K562 (cell line): ENCODE data around the gene CLTC. TPM values are rescaled to one million over a fixed set of nuclear protein-coding genes. Genes with fewer than 3 reads are reported as not detected.

Source experiments
- ATAC-seq: fragments of 200-7000 bp; cut with Tn5 transposase; 3 replicates; pipeline ENCODE4 v1.9.1; 2020; ENCODE audit warnings: moderate library complexity
- BruUV-seq: library from RNA; stranded (reverse); fragments of 400-500 nt; replicated peaks from 2 replicates; lab custom pipeline; 2021; lab: Mats Ljungman, UMichigan
- CTCF ChIA-PET: fragments of 300-600 bp; formaldehyde crosslinking; extraction: SDS; loops from one replicate; lab custom pipeline; 2021; ENCODE audit warnings: low intra/inter-chr PET ratio; lab: Yijun Ruan, JAX
- POLR2A ChIA-PET: fragments of 300-600, 350-650 bp; sonication (Branson Sonifier 250); formaldehyde crosslinking; extraction: SDS; loops from one replicate; lab custom pipeline; 2021; ENCODE audit warnings: antibody characterized with exemption, inconsistent platforms; lab: Yijun Ruan, JAX
- DNase-seq, 4 experiments: peaks; one replicate each; pipeline versions ENCODE4 v3.0.0 to v3.0.0-alpha.2; 2011 to 2018; ENCODE audit warnings: low spot score in 3 of 4, mixed read lengths in 3 of 4; ENCODE audit errors: extremely low read depth in 1 of 4
- FAIRE-seq: peaks from 2 replicates; lab custom pipeline; 2011; peaks lifted over from hg19 to GRCh38; lab: Jason Lieb, UNC
- H2AFZ ChIP-seq: 2 replicates; pipeline ENCODE4 v1.6.0; 2011; ENCODE audit warnings: low read depth, low read length, control low read depth, inconsistent platforms
- H3K27ac ChIP-seq: fragments of 200-600 bp; 3 replicates; pipeline ENCODE4 v1.8.0; 2011; ENCODE audit warnings: low read depth, mild to moderate bottlenecking, control low read depth, inconsistent platforms, low read length, moderate library complexity, mixed read lengths; ENCODE audit errors: extremely low read depth
- H3K27me3 ChIP-seq, 2 experiments: fragments of 300-600 bp in 1 of 2; 2 replicates in 1 of 2; 3 replicates in 1 of 2; pipeline versions ENCODE4 v1.6.0 to v1.8.0; 2011; ENCODE audit warnings: inconsistent platforms in 2 of 2, low read length in 2 of 2, mild to moderate bottlenecking in 1 of 2, mixed read lengths in 1 of 2, moderate library complexity in 1 of 2; ENCODE audit not compliant: control insufficient read depth in 2 of 2, insufficient read depth in 2 of 2
- H3K36me3 ChIP-seq: fragments of 300-600 bp; 3 replicates; pipeline ENCODE4 v1.8.0; 2011; ENCODE audit warnings: mild to moderate bottlenecking, low read length, inconsistent platforms; ENCODE audit not compliant: control insufficient read depth, insufficient read depth
- H3K4me1 ChIP-seq, 2 experiments: fragments of 200-600 bp in 1 of 2; replicated peaks in 1 of 2; 2 replicates in 1 of 2; 3 replicates in 1 of 2; pipeline versions ENCODE4 v1.5.1 to v1.8.0; 2011; ENCODE audit warnings: inconsistent platforms in 2 of 2, low read length in 2 of 2, mild to moderate bottlenecking in 1 of 2, mixed read lengths in 1 of 2, moderate library complexity in 1 of 2; ENCODE audit not compliant: control insufficient read depth in 2 of 2, insufficient read depth in 2 of 2
- H3K4me2 ChIP-seq: 2 replicates; pipeline ENCODE4 v1.6.1; 2011; ENCODE audit warnings: low read length, control low read depth, inconsistent platforms, mixed read lengths; ENCODE audit not compliant: insufficient read depth
- H3K4me3 ChIP-seq: fragments of 200-600 bp; sonication (generic), shearing (Covaris generic); 2 replicates; pipeline ENCODE4 v1.5.1; 2016; ENCODE audit warnings: control low read depth, inconsistent platforms
- H3K79me2 ChIP-seq: fragments of 200-600 bp; 3 replicates; pipeline ENCODE4 v1.8.0; 2011; ENCODE audit warnings: low read length, inconsistent platforms; ENCODE audit not compliant: control insufficient read depth, insufficient read depth
- H3K9ac ChIP-seq, 2 experiments: 2 replicates each; pipeline versions ENCODE4 v1.6.0 to v1.6.1; 2011; ENCODE audit warnings: low read depth in 2 of 2, low read length in 2 of 2, control low read depth in 1 of 2, inconsistent platforms in 1 of 2, mild to moderate bottlenecking in 1 of 2, mixed read lengths in 1 of 2; ENCODE audit not compliant: insufficient read depth in 1 of 2
- H3K9me1 ChIP-seq: one replicate; pipeline ENCODE4 v1.6.0; 2011; ENCODE audit warnings: inconsistent platforms, mild to moderate bottlenecking, low read length, moderate library complexity; ENCODE audit not compliant: control insufficient read depth, insufficient read depth
- H3K9me3 ChIP-seq: replicated peaks from 2 replicates; pipeline ENCODE4 v1.5.1; 2011; ENCODE audit warnings: low read depth, low read length, inconsistent platforms; ENCODE audit not compliant: control insufficient read depth, insufficient read depth
- H4K20me1 ChIP-seq: replicated peaks from 2 replicates; pipeline ENCODE4 v1.6.1; 2011; ENCODE audit warnings: low read length, inconsistent platforms, mixed read lengths; ENCODE audit not compliant: control insufficient read depth, insufficient read depth
- ATF1 ChIP-seq, 2 experiments: fragments of 450-650 bp in 1 of 2; IDR thresholded peaks; 2 replicates each; pipeline ENCODE4 v1.6.1; 2016; ENCODE audit warnings: missing compliant biosample characterization in 1 of 2, missing genetic modification characterization in 1 of 2
- CBFA2T2 ChIP-seq: fragments of 450-650 bp; conservative IDR thresholded peaks from 2 replicates; pipeline ENCODE4 v1.6.1; 2017; ENCODE audit warnings: mild to moderate bottlenecking
- DPF2 ChIP-seq: fragments of 450-650 bp; IDR thresholded peaks from 2 replicates; pipeline ENCODE4 v1.6.1; 2016
- FOXJ2 ChIP-seq: fragments of 200-800 bp; sonication (Bioruptor generic); IDR thresholded peaks from 2 replicates; pipeline ENCODE4 v1.6.1; 2016; ENCODE audit warnings: missing genetic modification characterization, missing compliant biosample characterization
- MAFG ChIP-seq: fragments of 450-650 bp; conservative IDR thresholded peaks from 2 replicates; pipeline ENCODE4 v1.6.1; 2016; ENCODE audit warnings: missing genetic modification characterization, missing compliant biosample characterization
- MBD2 ChIP-seq: sonication (generic); IDR thresholded peaks from 2 replicates; pipeline ENCODE4 v1.6.1; 2016; ENCODE audit warnings: low read depth, borderline replicate concordance
- MEF2A ChIP-seq: IDR thresholded peaks from 2 replicates; pipeline ENCODE4 v1.6.1; 2011; ENCODE audit warnings: low read depth, mild to moderate bottlenecking, low read length, moderate library complexity; ENCODE audit not compliant: control insufficient read depth
- NCOA6 ChIP-seq: fragments of 450-650 bp; IDR thresholded peaks from 2 replicates; pipeline ENCODE4 v1.6.1; 2017; ENCODE audit warnings: mild to moderate bottlenecking
- NFIX ChIP-seq: fragments of 250-450 bp; sonication (Bioruptor Pico); IDR thresholded peaks from 2 replicates; pipeline ENCODE4 v1.4.0; 2020; ENCODE audit warnings: low read depth, mild to moderate bottlenecking, moderate library complexity
- SAFB2 ChIP-seq: fragments of 200-400 bp; formaldehyde crosslinking; IDR thresholded peaks from 2 replicates; pipeline ENCODE4 v1.6.1; 2018; ENCODE audit warnings: borderline replicate concordance, low read length, low read depth, moderate library complexity; ENCODE audit not compliant: severe bottlenecking
- SMAD3 ChIP-seq: fragments of 450-650 bp; formaldehyde crosslinking; conservative IDR thresholded peaks from 2 replicates; pipeline ENCODE4 v1.4.0; 2020; ENCODE audit warnings: mild to moderate bottlenecking
- TAF9B ChIP-seq: fragments of 450-650 bp; IDR thresholded peaks from 2 replicates; pipeline ENCODE4 v1.6.1; 2018; ENCODE audit warnings: mild to moderate bottlenecking; ENCODE audit not compliant: partially characterized antibody
- ZKSCAN8 ChIP-seq: fragments of 200-800 bp; sonication (Bioruptor generic); IDR thresholded peaks from 2 replicates; pipeline ENCODE4 v1.6.1; 2016; ENCODE audit warnings: missing genetic modification characterization, missing compliant biosample characterization
- ZNF121 ChIP-seq: sonication (generic); formaldehyde crosslinking; conservative IDR thresholded peaks from 2 replicates; pipeline ENCODE4 v1.8.0; 2022; ENCODE audit warnings: missing genetic modification reagents
- ZNF184 ChIP-seq: sonication (generic); formaldehyde crosslinking; IDR thresholded peaks from 2 replicates; pipeline ENCODE4 v1.5.0; 2020; ENCODE audit warnings: missing genetic modification reagents
- ZNF444 ChIP-seq: fragments of 250-450 bp; sonication (Bioruptor Pico); IDR thresholded peaks from 2 replicates; pipeline ENCODE4 v1.4.0; 2020; ENCODE audit warnings: mild to moderate bottlenecking, moderate library complexity
- WGBS: fragments of 100-300 bp; shearing (Covaris generic); methylation state at CpG from one replicate; pipeline ENCODE4 v1.1.6; 2016; ENCODE audit warnings: low coverage, mixed read lengths; ENCODE audit not compliant: insufficient coverage; ENCODE audit errors: missing lambda C conversion rate; 5-methylcytosine and 5-hydroxymethylcytosine counted together
- in situ Hi-C: fragments of 300-500 bp; cut with MboI; formaldehyde crosslinking; loops from 4 replicates; pipeline ENCODE4 v1.15.0; 2018; ENCODE audit warnings: inconsistent platforms, mixed read lengths
- intact Hi-C: fragments of 100-400 bp; cut with micrococcal nuclease; formaldehyde crosslinking; loops from 2 replicates; pipeline ENCODE4 v1.14.2; 2022
- polyA plus RNA-seq, 8 experiments: library from polyadenylated mRNA; depleted of rRNA in 4 of 8; stranded (reverse) in 5 of 8; unstranded in 3 of 8; fragments of >200 nt; fragmentation: Nextera tagmentation in 2 of 8; fragmentation: Illumina TruSeq in 1 of 8; extraction: Ambion mirVana in 2 of 8; extraction: Trizol in 1 of 8; gene quantifications; 2 replicates each; pipeline versions ENCODE4 v1.2.1 to v1.2.3, GENCODE V29; 2011 to 2014; ENCODE audit warnings: inconsistent platforms in 1 of 8, missing spikeins in 1 of 8
- total RNA-seq, 7 experiments: library from RNA; depleted of rRNA in 6 of 7; stranded (reverse); fragments of >200 nt in 6 of 7; fragmentation: Illumina TruSeq in 2 of 7; extraction: Trizol in 2 of 7; gene quantifications; 2 replicates each; pipeline versions ENCODE4 v1.2.1 to v1.2.3, GENCODE V29; 2011 to 2021; ENCODE audit warnings: low replicate concordance in 1 of 7

CLTC gene
- total and polyA plus RNA-seq, 9 of the 15 experiments (the other 6 are each of a cell fraction or from before 2014, with no cell fraction given), result 115 to 267 (median 174) TPM

GRCh38 chr17:59637611-59638310 is 18.1 kb downstream of the CLTC start (continued):
- TF ChIP-seq MAFG (tag) (no peak), MEF2A (no peak), NFIX (CRISPR knock-in tag) (no peak), DPF2 (peak; percentile 20; the same call in 1 of the 2 replicates), SMAD3 (CRISPR knock-in tag) (no peak), ZNF444 (CRISPR knock-in tag) (no peak), ZNF121 (CRISPR knock-in tag) (0 out of 2 replicates have a peak, but pooled peaks have one; percentile 15), ZNF184 (CRISPR knock-in tag) (no peak), ZKSCAN8 (CRISPR knock-in tag) (no peak), TAF9B (no peak), CBFA2T2 (peak; percentile 27; the same call in 1 of the 2 replicates)

DNA sequence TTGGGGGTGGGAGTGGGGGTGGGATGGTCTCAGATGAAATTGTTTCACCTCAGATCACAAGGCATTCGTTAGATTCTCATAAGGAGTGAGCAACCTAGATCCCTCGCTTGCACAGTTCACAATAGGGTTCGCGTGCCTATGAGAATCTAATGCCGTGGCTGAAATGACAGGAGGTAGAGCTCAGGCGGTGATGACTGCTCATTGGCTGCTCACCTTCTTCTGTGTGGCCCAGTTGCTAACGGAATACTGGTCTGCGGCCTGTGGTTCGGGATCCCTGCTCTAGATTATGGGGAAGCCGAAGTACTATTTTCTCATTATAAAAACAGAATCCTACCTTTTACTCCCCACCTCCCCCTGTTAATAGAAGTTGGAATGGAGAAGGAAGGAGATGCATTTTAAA is 18.9 kb downstream of the CLTC start:
- no peak overlapping the region for H2AFZ ChIP-seq
- POLR2A ChIA-PET, result interaction anchor here (0.6 to 2.3 kb wide), 4 partner anchors 16 to 331 kb away, joined by 3 to 12 read pairs (median 4); no protein-coding TSS in a partner anchor
- peaks cover 7% of the 10 kb centered on the region in 2 experiments for H3K4me1 ChIP-seq
- FAIRE-seq (no peak), ATAC-seq (0 out of 3 replicates have a peak, but pooled peaks have one; percentile 16)
- 87% methylated on average over 9 of the region's 10 CpGs for WGBS
- no peak overlapping the region for H3K27ac ChIP-seq
- H3K27me3 ChIP-seq, result no peaks in the 10 kb centered on the region
- TF ChIP-seq NCOA6 (no peak), ATF1 (CRISPR knock-in tag; IDR thresholded peaks at IDR 0.05) (no peak), ATF1 (tag; IDR thresholded peaks at IDR 0.05) (no peak), FOXJ2 (tag) (no peak), MBD2 (no peak), SAFB2 (no peak)
- TF ChIP-seq, all 486 proteins: peak for 0
- H3K79me2 ChIP-seq, result peaks cover 97% of the 10 kb centered on the region
- CTCF ChIA-PET, result no interaction called here
- H3K4me3 ChIP-seq, result no peak overlapping the region
- no peak overlapping the region for H3K4me2 ChIP-seq
- BruUV-seq, result no TSS peak
- H3K9me3 ChIP-seq, result no peaks in the 10 kb centered on the region
- H3K9me1 ChIP-seq, result no peaks in the 10 kb centered on the region
- no peak for DNase-seq
- H3K9ac ChIP-seq, result no peak overlapping the region
- peaks cover 41% of the 10 kb centered on the region for H3K36me3 ChIP-seq
- peaks cover 41% of the 10 kb centered on the region for H4K20me1 ChIP-seq
- intact Hi-C loops, result no loop called here
- in situ Hi-C loops, result no loop called here
